ENCODE measurements around the gene CIRBP.

DNA sequence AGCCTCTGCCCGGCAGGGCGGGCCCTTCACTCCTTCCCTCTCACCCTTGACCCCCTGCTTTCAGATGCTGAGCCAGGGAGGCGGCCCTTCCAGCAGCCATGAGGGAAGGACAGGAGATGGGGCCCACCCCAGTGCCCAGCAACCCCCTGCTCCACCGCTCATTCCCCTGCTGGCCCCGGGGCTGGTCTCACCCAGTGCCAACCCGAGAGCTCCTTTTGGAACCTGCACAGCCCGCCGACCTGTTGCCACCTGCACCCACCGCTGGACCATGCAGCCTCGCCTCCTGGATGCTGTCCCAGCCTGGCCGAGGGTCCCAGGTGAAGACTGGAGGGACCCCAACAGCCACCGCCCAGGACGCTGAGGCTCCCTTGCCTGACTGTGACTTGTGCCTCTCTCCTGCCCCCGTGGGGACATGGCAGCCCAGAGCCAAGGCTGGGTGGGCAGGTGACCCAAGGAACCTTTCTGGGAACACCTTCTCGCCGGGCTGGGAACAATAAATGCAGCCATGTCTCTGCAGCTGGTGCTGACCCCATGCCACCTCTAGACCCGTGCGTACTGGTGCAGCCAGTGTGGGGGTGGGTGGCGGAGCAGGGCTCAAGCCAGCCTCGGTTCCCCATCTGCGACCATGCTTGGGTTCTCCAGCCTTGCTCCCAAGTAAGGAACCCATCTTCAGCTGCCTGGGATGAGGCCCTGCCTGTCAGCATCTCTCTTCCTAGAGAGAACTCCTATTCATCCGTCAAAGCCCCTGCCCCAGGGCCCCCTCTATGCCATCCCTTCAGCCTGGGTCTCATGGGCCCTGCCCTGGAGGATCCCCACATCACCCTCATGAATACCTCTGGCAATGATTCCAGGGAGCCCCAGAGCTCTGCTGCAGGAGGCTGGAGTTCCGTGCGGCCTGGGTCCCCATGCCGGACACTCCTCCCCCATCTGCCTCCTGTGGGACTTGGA lies 9.9 kb downstream of the CIRBP start:
- TF ChIP-seq, protein P1, sequence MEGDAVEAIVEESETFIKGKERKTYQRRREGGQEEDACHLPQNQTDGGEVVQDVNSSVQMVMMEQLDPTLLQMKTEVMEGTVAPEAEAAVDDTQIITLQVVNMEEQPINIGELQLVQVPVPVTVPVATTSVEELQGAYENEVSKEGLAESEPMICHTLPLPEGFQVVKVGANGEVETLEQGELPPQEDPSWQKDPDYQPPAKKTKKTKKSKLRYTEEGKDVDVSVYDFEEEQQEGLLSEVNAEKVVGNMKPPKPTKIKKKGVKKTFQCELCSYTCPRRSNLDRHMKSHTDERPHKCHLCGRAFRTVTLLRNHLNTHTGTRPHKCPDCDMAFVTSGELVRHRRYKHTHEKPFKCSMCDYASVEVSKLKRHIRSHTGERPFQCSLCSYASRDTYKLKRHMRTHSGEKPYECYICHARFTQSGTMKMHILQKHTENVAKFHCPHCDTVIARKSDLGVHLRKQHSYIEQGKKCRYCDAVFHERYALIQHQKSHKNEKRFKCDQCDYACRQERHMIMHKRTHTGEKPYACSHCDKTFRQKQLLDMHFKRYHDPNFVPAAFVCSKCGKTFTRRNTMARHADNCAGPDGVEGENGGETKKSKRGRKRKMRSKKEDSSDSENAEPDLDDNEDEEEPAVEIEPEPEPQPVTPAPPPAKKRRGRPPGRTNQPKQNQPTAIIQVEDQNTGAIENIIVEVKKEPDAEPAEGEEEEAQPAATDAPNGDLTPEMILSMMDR (IDR thresholded peaks at IDR 0.05; ENCODE audit: poor library complexity): no peak
- TF ChIP-seq EZH2 (IDR thresholded peaks at IDR 0.05; ENCODE audit: borderline replicate concordance): no peak
- no peak for TF ChIP-seq EZH2phosphoT487 (IDR thresholded peaks at IDR 0.05; ENCODE audit: low read depth, severe bottlenecking, unreplicated experiment)
